GM12891 (cell line): Measurements from ENCODE around the gene MRPL34.
A peak's percentile ranks its signal among the peaks of the same experiment; 100 is the strongest.

Source experiments
- PAX5 ChIP-seq: IDR thresholded peaks from 2 replicates; pipeline ENCODE4 v1.6.1; 2011; ENCODE audit warnings: low read length, moderate library complexity, mild to moderate bottlenecking; ENCODE audit not compliant: insufficient read depth, severe bottlenecking
- POLR2A ChIP-seq: IDR thresholded peaks from 2 replicates; pipeline ENCODE4 v1.6.1; 2011; ENCODE audit warnings: low read depth, low read length, control low read depth
- POLR2AphosphoS5 ChIP-seq: IDR thresholded peaks from 2 replicates; pipeline ENCODE4 v1.6.1; 2011; ENCODE audit warnings: low read depth, low read length, control low read depth
- POU2F2 ChIP-seq: IDR thresholded peaks from 2 replicates; pipeline ENCODE4 v1.6.1; 2011; ENCODE audit warnings: low read depth, mild to moderate bottlenecking, control low read depth, low read length, moderate library complexity
- SPI1 ChIP-seq: IDR thresholded peaks from 2 replicates; pipeline ENCODE4 v1.6.1; 2011; ENCODE audit warnings: low read depth, low read length, control low read depth
- TAF1 ChIP-seq: IDR thresholded peaks from 2 replicates; pipeline ENCODE4 v1.6.1; 2011; ENCODE audit warnings: low read depth, low read length, control low read depth

DNA sequence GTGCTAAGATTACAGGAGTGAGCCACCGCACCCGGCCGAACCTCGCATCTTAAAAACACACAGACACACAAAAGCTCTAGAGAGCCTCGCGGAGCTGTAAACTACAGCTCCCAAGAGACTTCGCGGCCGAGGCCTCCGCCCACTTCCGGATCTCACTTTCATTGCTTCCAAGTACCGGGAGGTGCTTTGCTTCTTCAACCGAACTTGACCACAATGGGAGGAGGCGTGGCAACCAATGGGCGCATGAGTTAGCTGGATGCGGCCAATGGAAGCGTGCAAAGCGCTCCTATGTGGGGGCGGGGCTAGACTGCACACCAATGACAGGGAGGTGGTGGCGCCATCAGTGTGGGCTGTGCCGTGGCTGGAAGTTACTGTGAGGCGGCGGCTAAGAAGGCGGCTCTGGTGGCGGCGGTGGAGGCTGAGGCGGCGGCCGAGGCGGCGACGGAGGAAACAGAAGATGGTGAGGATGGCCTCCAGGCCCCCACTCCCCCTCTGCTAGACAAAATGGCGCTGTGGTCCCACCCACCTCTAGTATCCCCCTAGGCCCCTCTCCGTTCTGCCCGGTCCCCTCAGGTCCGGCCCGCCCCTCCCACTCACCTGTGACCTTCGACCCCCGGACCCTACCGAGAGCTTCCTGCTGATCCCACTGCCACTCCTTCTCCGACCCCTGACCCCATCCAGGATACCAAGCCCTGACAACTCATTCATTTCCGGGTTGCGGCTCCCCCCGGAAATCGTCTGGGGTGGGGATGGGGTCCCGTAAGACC is 3.7 kb downstream of the MRPL34 start, which contains the start of gene DDA1:
- TF ChIP-seq TAF1: peak; percentile 61; the same call in 1 of the 2 replicates
- TF ChIP-seq POLR2A: peak; percentile 59; the same call in 1 of the 2 replicates
- TF ChIP-seq POLR2AphosphoS5: peak; percentile 70; the same call in 1 of the 2 replicates
- TF ChIP-seq PAX5: no peak
- peak; percentile 17; the same call in 1 of the 2 replicates for TF ChIP-seq POU2F2
- peak; percentile 29; the same call in 1 of the 2 replicates for TF ChIP-seq SPI1
